Thoracic aorta (tissue), 2 donors: Measurements from ENCODE around the gene CUEDC2. TPM values are rescaled to one million over a fixed set of nuclear protein-coding genes. Genes with fewer than 3 reads are reported as not detected.

Source experiments
- ATAC-seq: fragments of 150-250 bp; one replicate; pipeline ENCODE4 v1.8.0; 2017; ENCODE audit warnings: low read depth; ENCODE audit not compliant: insufficient number of reproducible peaks, low FRiP score
- DNase-seq: peaks from one replicate; pipeline ENCODE4 v3.0.0-alpha.2; 2020; ENCODE audit warnings: low spot score
- H3K27ac ChIP-seq, 2 donors: fragments of 200-600 bp; sonication (generic); 1 replicate in 1 of 2; 2 replicates in 1 of 2; pipeline ENCODE4 v1.5.1; 2016; ENCODE audit warnings: mild to moderate bottlenecking in 2 of 2, moderate library complexity in 2 of 2
- H3K27me3 ChIP-seq: fragments of 200-600 bp; sonication (generic); replicated peaks from 2 replicates; pipeline ENCODE4 v1.6.0; 2016; ENCODE audit warnings: mild to moderate bottlenecking; ENCODE audit not compliant: insufficient read depth
- H3K36me3 ChIP-seq: fragments of 200-600 bp; sonication (generic); one replicate; pipeline ENCODE4 v1.5.1; 2016
- H3K4me1 ChIP-seq, 2 donors: fragments of 200-600 bp; sonication (generic); 1 replicate in 1 of 2; 2 replicates in 1 of 2; pipeline versions ENCODE4 v1.5.1 to v1.6.0; 2016; ENCODE audit warnings: low read depth in 2 of 2, mild to moderate bottlenecking in 1 of 2; ENCODE audit not compliant: control insufficient read depth in 1 of 2
- H3K4me3 ChIP-seq: fragments of 200-600 bp; sonication (generic); 2 replicates; pipeline ENCODE4 v1.5.1; 2016; ENCODE audit warnings: mild to moderate bottlenecking
- H3K9me3 ChIP-seq: fragments of 200-600 bp; sonication (generic); 2 replicates; pipeline ENCODE4 v1.5.1; 2016
- total RNA-seq, 2 donors: library from RNA; depleted of rRNA; stranded (reverse); fragments of >200 nt; gene quantifications; one replicate each; pipeline versions ENCODE4 v1.1.0 to v1.2.3, GENCODE V29; 2016
- TF ChIP-seq, protein P1 (sequence below): fragments of 200-600 bp; sonication (generic); IDR thresholded peaks from one replicate; pipeline ENCODE4 v1.5.1; 2019; ENCODE audit warnings: antibody characterized with exemption

The CUEDC2 gene
- total RNA-seq, 2 donors from 2014 or later = 40.8 to 53.2 TPM

- Histone ChIP-seq H3K4me3 (peak within 1 kb of the TSS; percentile 87), H3K27ac (peak within 1 kb of the TSS; percentile 92 to 96), H3K36me3 (no peaks in the 10 kb centered on the region), H3K9me3 (no peaks in the 10 kb centered on the region), H3K27me3 (no peaks in the 10 kb centered on the region), H3K4me1 (peaks cover 15 to 34% of the 10 kb centered on the region in 2 donors)
- peak; percentile 40 for DNase-seq
- peak; percentile 62 for ATAC-seq
- TF ChIP-seq, protein P1, sequence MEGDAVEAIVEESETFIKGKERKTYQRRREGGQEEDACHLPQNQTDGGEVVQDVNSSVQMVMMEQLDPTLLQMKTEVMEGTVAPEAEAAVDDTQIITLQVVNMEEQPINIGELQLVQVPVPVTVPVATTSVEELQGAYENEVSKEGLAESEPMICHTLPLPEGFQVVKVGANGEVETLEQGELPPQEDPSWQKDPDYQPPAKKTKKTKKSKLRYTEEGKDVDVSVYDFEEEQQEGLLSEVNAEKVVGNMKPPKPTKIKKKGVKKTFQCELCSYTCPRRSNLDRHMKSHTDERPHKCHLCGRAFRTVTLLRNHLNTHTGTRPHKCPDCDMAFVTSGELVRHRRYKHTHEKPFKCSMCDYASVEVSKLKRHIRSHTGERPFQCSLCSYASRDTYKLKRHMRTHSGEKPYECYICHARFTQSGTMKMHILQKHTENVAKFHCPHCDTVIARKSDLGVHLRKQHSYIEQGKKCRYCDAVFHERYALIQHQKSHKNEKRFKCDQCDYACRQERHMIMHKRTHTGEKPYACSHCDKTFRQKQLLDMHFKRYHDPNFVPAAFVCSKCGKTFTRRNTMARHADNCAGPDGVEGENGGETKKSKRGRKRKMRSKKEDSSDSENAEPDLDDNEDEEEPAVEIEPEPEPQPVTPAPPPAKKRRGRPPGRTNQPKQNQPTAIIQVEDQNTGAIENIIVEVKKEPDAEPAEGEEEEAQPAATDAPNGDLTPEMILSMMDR = no peak
Observed at GRCh38 chr10:102395400-102396316, 36.7 kb downstream of the CUEDC2 start, which contains the start of gene NFKB2. Gene NFKB2, plus strand, starts transcription at chr10:102395705. Its CDS starts 255 bp downstream, at chr10:102395960.

DNA sequence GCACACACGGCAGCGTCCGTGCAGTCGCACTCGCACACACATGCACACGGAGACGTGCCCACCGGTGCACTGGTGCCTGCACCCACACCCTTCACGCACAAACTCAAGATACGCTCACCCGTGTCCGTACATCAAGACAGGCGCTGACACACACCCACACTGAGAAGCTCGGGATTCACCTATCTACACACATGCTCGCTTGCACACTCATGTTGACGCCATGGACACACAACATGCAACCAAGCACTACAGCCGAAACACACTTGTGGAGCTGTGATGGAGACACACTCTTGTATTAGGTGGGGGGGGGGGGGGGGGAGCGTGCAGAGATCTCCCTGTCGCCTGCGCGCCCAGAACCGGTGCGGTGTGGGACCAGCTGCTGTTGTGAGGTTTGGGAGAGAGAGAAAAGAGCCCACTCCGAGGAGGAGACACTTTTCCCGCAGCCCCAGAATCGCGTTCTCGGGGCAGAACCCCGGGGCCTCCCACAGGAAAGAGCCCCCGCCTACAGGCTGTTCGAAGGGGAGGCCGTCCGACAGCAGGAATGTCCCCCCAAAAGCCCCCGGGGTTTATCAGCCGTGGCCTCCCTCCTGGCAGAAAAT is 37.5 kb downstream of the CUEDC2 start:
- H3K36me3 ChIP-seq = no peaks in the 10 kb centered on the region
- ATAC-seq = no peak
- H3K4me3 ChIP-seq = peak overlapping the region; percentile 87
- peaks cover 15 to 31% of the 10 kb centered on the region in 2 donors for H3K4me1 ChIP-seq
- H3K27ac ChIP-seq = peak overlapping the region; percentile 92 to 96
- no peak for DNase-seq
- no peaks in the 10 kb centered on the region for H3K9me3 ChIP-seq
- TF ChIP-seq, protein P1 = no peak
- H3K27me3 ChIP-seq = no peaks in the 10 kb centered on the region

DNA sequence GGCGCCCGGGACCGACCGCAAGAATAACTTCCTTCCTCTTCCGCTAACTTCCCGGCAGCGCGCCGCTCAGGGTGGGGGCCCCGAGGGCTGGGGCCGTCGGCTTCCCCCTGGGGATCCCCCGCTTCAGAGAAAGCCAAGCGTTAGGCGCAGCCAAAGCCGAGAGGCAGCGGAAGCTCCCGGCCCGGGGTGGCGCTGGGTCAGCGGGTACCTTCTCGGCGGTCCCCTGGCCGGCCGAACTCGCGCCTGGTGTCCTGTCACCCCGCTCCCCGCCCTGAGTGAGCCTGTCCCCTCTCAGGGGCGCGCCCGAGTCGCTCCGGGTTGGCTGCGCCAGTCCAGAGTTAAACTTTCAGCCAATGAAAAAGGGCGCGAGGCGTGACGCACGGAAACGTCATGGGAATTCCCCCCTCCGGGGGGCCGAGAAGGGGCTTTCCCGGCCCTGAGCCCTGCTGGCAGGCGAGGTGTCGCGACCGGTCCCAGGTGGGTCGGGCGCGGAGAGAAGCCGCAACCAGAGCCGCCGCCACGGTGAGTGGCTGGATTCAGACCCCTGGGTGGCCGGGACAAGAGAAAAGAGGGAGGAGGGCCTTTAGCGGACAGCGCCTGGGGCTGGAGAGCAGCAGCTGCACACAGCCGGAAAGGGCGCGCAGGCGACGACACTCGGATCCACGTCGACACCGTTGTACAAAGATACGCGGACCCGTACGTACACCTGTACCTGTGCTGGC is 38.1 kb downstream of the CUEDC2 start:
- peak; percentile 75 for DNase-seq
- Histone ChIP-seq H3K27me3 (no peaks in the 10 kb centered on the region), H3K4me3 (peak overlapping the region; percentile 87), H3K9me3 (no peaks in the 10 kb centered on the region), H3K27ac (peak overlapping the region; percentile 92 to 96), H3K36me3 (no peaks in the 10 kb centered on the region), H3K4me1 (peaks cover 12 to 27% of the 10 kb centered on the region in 2 donors)
- TF ChIP-seq, protein P1 = peak; percentile 91
- peak; percentile 61 for ATAC-seq

DNA sequence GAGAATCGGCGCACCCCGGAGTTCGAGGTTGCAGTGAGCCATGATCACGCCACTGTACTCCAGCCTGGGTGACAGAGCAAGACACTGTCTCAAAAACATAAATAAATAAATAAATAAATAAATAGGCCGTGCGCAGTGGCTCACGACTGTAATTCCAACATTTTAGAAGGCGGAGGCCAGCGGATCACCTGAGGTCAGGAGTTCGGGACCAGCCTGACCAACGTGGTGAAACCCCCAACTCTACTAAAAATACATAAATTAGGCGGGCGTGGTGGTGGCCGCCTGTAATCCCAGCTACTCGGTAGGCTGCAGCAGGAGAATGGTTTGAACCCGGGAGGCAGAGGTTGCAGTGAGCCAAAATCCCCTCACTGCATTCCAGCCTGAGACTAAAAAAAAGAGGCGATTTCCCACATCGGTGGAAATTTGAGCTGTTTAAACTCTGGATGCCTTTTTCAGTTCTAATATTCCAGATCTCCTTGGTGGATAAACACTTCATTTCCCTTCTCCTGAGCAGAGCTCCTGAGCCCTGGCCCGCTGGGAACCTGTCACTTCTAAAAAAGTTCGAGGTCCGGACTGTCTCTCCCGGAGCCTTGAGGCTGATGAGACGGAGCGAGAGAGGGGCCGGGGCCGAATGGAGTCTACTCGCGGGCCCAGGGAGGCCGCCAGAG is 38.8 kb downstream of the CUEDC2 start:
- H3K9me3 ChIP-seq = no peaks in the 10 kb centered on the region
- peak; percentile 52 for ATAC-seq
- peak overlapping the region; percentile 92 to 96 for H3K27ac ChIP-seq
- peaks cover 12 to 22% of the 10 kb centered on the region in 2 donors for H3K4me1 ChIP-seq
- no peaks in the 10 kb centered on the region for H3K27me3 ChIP-seq
- H3K4me3 ChIP-seq = peak overlapping the region; percentile 87
- peak; percentile 68 for DNase-seq
- H3K36me3 ChIP-seq = no peaks in the 10 kb centered on the region
- TF ChIP-seq, protein P1 = no peak
